Bronchial epithelial cell (primary cell): ENCODE measurements around the gene KANSL1L. TPM values are rescaled to one million over a fixed set of nuclear protein-coding genes. Genes with fewer than 3 reads are reported as not detected.
A peak's percentile ranks its signal among the peaks of the same experiment; 100 is the strongest.

Experiments used
- DNase-seq: peaks from one replicate; pipeline ENCODE4 v3.0.0-alpha.2; 2010; ENCODE audit warnings: low read depth
- FAIRE-seq: peaks from 2 replicates; lab custom pipeline; 2011; peaks lifted over from hg19 to GRCh38; lab: Jason Lieb, UNC
- H3K27me3 ChIP-seq: 2 replicates; pipeline ENCODE4 v1.5.1; 2011; ENCODE audit warnings: low read length; ENCODE audit not compliant: control insufficient read depth, insufficient read depth
- H3K36me3 ChIP-seq: 2 replicates; pipeline ENCODE4 v1.5.1; 2011; ENCODE audit warnings: low read length; ENCODE audit not compliant: control insufficient read depth, insufficient read depth
- H3K4me3 ChIP-seq: 2 replicates; pipeline ENCODE4 v1.5.1; 2011; ENCODE audit warnings: mild to moderate bottlenecking, low read depth, low read length, control low read depth
- total RNA-seq: library from RNA; depleted of rRNA; stranded (reverse); fragments of >200 nt; gene quantifications from 2 replicates; pipeline ENCODE4 v1.2.1, GENCODE V29; 2014
- TF ChIP-seq, protein P1 (sequence below): IDR thresholded peaks from 2 replicates; pipeline ENCODE4 v1.5.1; 2011; ENCODE audit warnings: mild to moderate bottlenecking, moderate library complexity, low read length, control low read depth, inconsistent platforms; ENCODE audit not compliant: insufficient read depth, severe bottlenecking

Gene KANSL1L
- total RNA-seq, 1 donor from 2014 or later, result 8.7 TPM

GRCh38 chr2:209986415-209986814 is 184.8 kb downstream of the KANSL1L start:
- FAIRE-seq (no peak), DNase-seq (peak; percentile 47)
- H3K36me3 ChIP-seq, result no peaks in the 10 kb centered on the region
- H3K27me3 ChIP-seq, result no peaks in the 10 kb centered on the region
- TF ChIP-seq, protein P1, sequence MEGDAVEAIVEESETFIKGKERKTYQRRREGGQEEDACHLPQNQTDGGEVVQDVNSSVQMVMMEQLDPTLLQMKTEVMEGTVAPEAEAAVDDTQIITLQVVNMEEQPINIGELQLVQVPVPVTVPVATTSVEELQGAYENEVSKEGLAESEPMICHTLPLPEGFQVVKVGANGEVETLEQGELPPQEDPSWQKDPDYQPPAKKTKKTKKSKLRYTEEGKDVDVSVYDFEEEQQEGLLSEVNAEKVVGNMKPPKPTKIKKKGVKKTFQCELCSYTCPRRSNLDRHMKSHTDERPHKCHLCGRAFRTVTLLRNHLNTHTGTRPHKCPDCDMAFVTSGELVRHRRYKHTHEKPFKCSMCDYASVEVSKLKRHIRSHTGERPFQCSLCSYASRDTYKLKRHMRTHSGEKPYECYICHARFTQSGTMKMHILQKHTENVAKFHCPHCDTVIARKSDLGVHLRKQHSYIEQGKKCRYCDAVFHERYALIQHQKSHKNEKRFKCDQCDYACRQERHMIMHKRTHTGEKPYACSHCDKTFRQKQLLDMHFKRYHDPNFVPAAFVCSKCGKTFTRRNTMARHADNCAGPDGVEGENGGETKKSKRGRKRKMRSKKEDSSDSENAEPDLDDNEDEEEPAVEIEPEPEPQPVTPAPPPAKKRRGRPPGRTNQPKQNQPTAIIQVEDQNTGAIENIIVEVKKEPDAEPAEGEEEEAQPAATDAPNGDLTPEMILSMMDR, result no peak
- H3K4me3 ChIP-seq, result no peak overlapping the region

GRCh38 chr2:209985874-209986273 is 185.3 kb downstream of the KANSL1L start:
- TF ChIP-seq, protein P1, result no peak
- Histone ChIP-seq H3K36me3 (no peaks in the 10 kb centered on the region), H3K27me3 (no peaks in the 10 kb centered on the region), H3K4me3 (no peak overlapping the region)
- DNase-seq (no peak), FAIRE-seq (no peak)

- FAIRE-seq (no peak), DNase-seq (no peak)
- TF ChIP-seq, protein P1, result no peak
- no peaks in the 10 kb centered on the region for H3K36me3 ChIP-seq
- no peaks in the 10 kb centered on the region for H3K27me3 ChIP-seq
- no peak overlapping the region for H3K4me3 ChIP-seq
These were observed 186.9 kb downstream of the KANSL1L start for GRCh38 chr2:209984291-209984690.

- Histone ChIP-seq H3K27me3 (no peaks in the 10 kb centered on the region), H3K36me3 (no peaks in the 10 kb centered on the region), H3K4me3 (no peak overlapping the region)
- peak; percentile 51 for DNase-seq
- no peak for FAIRE-seq
- TF ChIP-seq, protein P1, result peak; percentile 27
These were observed 193.6 kb downstream of the KANSL1L start for GRCh38 chr2:209977386-209978239.

DNA sequence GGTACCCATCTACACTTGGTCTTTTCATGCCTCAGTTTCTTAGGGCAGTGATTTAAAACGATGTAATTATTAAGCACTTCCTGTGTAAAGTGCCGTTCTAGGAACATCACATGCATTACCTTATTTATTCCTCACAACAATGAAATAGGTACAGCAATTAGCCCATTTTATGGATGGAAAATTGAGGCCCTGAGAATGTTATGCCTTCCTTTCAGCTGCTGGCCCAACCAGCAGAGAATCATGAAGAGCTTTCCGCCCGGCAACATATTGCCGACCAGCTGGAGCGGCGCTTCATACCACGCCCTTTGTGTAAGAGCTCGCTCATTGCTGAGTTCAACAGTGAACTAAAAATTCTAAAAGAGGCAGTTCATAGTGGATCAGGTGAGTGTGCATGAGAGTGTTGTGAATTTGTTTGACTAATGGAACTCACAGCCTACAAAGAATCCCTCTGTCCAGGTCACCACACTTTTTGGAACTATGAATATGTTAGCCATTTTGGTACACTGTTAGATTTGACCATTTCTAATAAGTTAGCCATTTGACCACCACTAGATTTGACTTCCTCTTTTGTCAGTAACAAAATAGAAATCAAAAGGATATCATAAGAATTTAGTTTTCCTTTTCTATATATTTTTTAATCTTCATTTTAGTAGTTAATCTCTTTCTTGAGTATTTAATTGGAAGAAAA is 194.4 kb downstream of the KANSL1L start:
- no peak for DNase-seq
- H3K4me3 ChIP-seq, result no peak overlapping the region
- H3K27me3 ChIP-seq, result no peaks in the 10 kb centered on the region
- no peak for FAIRE-seq
- TF ChIP-seq, protein P1, result no peak
- no peaks in the 10 kb centered on the region for H3K36me3 ChIP-seq
